Measurements from ENCODE around the gene MBD3L5.
"Not testable (repeated sequence)": the region's sequence is repeated elsewhere in the genome, so short reads cannot be mapped to it uniquely, and the experiment has no call there.

MBD3L5 gene

GRCh38 chr19:7006135-7006704, 24.2 kb upstream of the MBD3L5 start:
- Histone ChIP-seq H3K4me3 (ENCODE audit: low read depth in 1 of 2, low read length in 1 of 2) (no peak overlapping the region), H3K9me3 (no peaks in the 10 kb centered on the region), H3K27me3 (peaks cover 7% of the 10 kb centered on the region), H3K36me3 (no peaks in the 10 kb centered on the region), H3K4me1 (ENCODE audit: control insufficient read depth in 1 of 2, insufficient read depth in 1 of 2, low read depth in 1 of 2, low read length in 1 of 2) (peaks cover 23 to 24% of the 10 kb centered on the region in 2 experiments), H3K27ac (no peak overlapping the region)
- TF ChIP-seq, protein P1, sequence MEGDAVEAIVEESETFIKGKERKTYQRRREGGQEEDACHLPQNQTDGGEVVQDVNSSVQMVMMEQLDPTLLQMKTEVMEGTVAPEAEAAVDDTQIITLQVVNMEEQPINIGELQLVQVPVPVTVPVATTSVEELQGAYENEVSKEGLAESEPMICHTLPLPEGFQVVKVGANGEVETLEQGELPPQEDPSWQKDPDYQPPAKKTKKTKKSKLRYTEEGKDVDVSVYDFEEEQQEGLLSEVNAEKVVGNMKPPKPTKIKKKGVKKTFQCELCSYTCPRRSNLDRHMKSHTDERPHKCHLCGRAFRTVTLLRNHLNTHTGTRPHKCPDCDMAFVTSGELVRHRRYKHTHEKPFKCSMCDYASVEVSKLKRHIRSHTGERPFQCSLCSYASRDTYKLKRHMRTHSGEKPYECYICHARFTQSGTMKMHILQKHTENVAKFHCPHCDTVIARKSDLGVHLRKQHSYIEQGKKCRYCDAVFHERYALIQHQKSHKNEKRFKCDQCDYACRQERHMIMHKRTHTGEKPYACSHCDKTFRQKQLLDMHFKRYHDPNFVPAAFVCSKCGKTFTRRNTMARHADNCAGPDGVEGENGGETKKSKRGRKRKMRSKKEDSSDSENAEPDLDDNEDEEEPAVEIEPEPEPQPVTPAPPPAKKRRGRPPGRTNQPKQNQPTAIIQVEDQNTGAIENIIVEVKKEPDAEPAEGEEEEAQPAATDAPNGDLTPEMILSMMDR (IDR thresholded peaks at IDR 0.05) = no peak

GRCh38 chr19:7007859-7008258, 22.5 kb upstream of the MBD3L5 start:
- H3K27ac ChIP-seq = peak overlapping the region; percentile 46
- peaks cover 23 to 24% of the 10 kb centered on the region in 2 experiments for H3K4me1 ChIP-seq (ENCODE audit: control insufficient read depth in 1 of 2, insufficient read depth in 1 of 2, low read depth in 1 of 2, low read length in 1 of 2)
- H3K4me3 ChIP-seq (ENCODE audit: low read depth in 1 of 2, low read length in 1 of 2) = no peak overlapping the region
- no peaks in the 10 kb centered on the region for H3K27me3 ChIP-seq
- H3K36me3 ChIP-seq = no peaks in the 10 kb centered on the region
- TF ChIP-seq, protein P1 (IDR thresholded peaks at IDR 0.05) = no peak
- H3K9me3 ChIP-seq = no peaks in the 10 kb centered on the region

- H3K27me3 ChIP-seq = no peaks in the 10 kb centered on the region
- TF ChIP-seq, protein P1 (IDR thresholded peaks at IDR 0.05) = no peak
- H3K4me3 ChIP-seq (ENCODE audit: low read depth in 1 of 2, low read length in 1 of 2) = no peak overlapping the region
- no peaks in the 10 kb centered on the region for H3K9me3 ChIP-seq
- H3K27ac ChIP-seq = no peak overlapping the region
- H3K4me1 ChIP-seq (ENCODE audit: control insufficient read depth in 1 of 2, insufficient read depth in 1 of 2, low read depth in 1 of 2, low read length in 1 of 2) = peaks cover 23 to 24% of the 10 kb centered on the region in 2 experiments
- no peaks in the 10 kb centered on the region for H3K36me3 ChIP-seq
Observed at GRCh38 chr19:7010722-7011593, 19.4 kb upstream of the MBD3L5 start.

DNA sequence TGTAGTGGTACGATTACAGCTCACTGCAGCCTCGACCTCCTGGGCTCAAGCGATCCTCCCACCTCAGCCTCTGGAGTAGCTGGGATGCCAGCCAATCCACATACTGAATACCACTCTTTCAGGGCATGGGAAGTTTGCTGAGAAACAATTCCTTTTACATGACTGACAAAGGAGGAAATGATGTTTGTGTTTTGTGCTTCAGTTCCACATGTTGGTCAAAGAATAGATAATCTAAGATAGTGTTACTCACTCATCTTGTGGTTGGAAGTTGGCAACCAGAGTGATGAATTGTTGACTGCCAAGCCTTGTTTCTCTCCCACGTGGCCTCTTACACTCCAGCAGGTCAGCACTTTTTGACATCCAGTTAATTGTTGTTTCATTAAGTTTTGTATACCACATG, 16.7 kb upstream of the MBD3L5 start:
- Histone ChIP-seq H3K27ac (no peak overlapping the region), H3K36me3 (no peaks in the 10 kb centered on the region), H3K27me3 (no peaks in the 10 kb centered on the region), H3K4me1 (ENCODE audit: control insufficient read depth in 1 of 2, insufficient read depth in 1 of 2, low read depth in 1 of 2, low read length in 1 of 2) (peaks cover 12 to 13% of the 10 kb centered on the region in 2 experiments), H3K4me3 (ENCODE audit: low read depth in 1 of 2, low read length in 1 of 2) (no peak overlapping the region), H3K9me3 (no peaks in the 10 kb centered on the region)
- TF ChIP-seq, protein P1 (IDR thresholded peaks at IDR 0.05) = no peak

- Histone ChIP-seq H3K36me3 (no peaks in the 10 kb centered on the region), H3K9me3 (no peaks in the 10 kb centered on the region), H3K27ac (no peak overlapping the region), H3K27me3 (no peaks in the 10 kb centered on the region), H3K4me1 (ENCODE audit: control insufficient read depth in 1 of 2, insufficient read depth in 1 of 2, low read depth in 1 of 2, low read length in 1 of 2) (no peaks in the 10 kb centered on the region), H3K4me3 (ENCODE audit: low read depth in 1 of 2, low read length in 1 of 2) (no peak overlapping the region)
- TF ChIP-seq, protein P1 (IDR thresholded peaks at IDR 0.05) = no peak
Observed at GRCh38 chr19:7018828-7019227, 11.6 kb upstream of the MBD3L5 start.

DNA sequence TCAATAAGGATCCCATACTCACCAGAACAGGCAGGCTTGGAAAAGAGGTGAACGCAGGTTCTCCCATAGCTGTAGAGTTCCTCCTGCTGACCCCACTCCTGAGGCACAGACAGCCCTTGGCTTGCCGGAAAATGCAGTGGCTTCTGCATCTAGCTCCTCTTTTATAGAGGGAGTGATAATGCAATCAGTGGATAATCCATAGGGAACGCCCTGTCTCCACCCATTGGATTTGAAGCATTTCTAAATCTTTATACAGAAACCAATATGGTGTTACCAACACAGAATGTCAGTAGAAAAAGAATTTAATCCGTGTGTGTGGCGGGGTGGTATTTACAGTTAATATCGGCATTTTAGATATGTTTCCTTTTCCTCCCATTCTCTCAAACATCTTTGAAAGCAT, 9.0 kb upstream of the MBD3L5 start, which contains the start of gene MBD3L2B:
Gene MBD3L2B, minus strand, starts transcription at position 101 of the 400 bp plus-strand sequence. Its CDS starts 34 bp downstream, at position 67.
- H3K4me3 ChIP-seq (ENCODE audit: low read depth in 1 of 2, low read length in 1 of 2); H3K36me3 ChIP-seq; H3K27me3 ChIP-seq; H3K4me1 ChIP-seq (ENCODE audit: control insufficient read depth in 1 of 2, insufficient read depth in 1 of 2, low read depth in 1 of 2, low read length in 1 of 2); H3K9me3 ChIP-seq; H3K27ac ChIP-seq: not testable (repeated sequence)

DNA sequence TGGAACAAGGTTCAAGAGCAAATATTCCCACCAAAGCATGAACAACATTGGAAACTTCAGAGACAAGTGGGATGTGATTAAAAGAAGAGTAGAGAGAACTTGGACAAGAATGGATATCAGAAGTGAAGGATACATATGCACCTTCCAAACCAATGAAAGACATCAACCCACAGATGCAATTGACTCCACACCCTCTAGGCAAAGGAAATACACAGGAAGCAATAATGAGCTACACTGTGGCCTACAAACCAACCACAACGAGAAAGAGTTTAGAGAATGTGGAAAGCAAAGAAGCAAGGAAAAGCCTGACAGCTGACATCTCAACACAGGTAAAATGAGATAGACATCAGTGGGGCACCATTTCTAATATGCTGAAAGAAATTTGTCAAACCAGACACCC, 1.6 kb upstream of the MBD3L5 start:
- not testable (repeated sequence) for H3K27me3 ChIP-seq; H3K9me3 ChIP-seq; H3K27ac ChIP-seq; H3K4me1 ChIP-seq (ENCODE audit: control insufficient read depth in 1 of 2, insufficient read depth in 1 of 2, low read depth in 1 of 2, low read length in 1 of 2); H3K4me3 ChIP-seq (ENCODE audit: low read depth in 1 of 2, low read length in 1 of 2); H3K36me3 ChIP-seq

DNA sequence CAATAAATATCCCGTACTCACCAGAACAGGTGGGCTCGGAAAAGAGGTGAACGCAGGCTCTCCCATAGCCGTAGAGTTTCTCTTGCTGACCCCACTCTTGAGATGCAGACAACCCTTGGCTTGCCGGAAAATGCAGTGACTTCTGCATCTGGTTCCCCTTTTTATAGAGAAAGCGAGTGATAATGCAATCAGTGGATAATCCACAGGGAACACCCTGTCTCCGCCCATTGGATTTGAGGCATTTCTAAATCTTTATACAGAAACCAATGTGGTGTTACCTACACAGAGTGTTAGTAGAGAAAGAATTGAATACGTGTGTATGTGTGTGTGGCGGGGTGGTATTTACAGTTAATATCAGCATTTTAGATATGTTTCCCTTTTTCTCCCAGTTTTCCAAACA, 9.7 kb downstream of the MBD3L5 start, which contains the start of gene MBD3L4:
Gene MBD3L4, minus strand, starts transcription at position 101 of the 400 bp plus-strand sequence. Its CDS starts 35 bp downstream, at position 66.
- not testable (repeated sequence) for H3K36me3 ChIP-seq; H3K27ac ChIP-seq; H3K4me1 ChIP-seq (ENCODE audit: control insufficient read depth in 1 of 2, insufficient read depth in 1 of 2, low read depth in 1 of 2, low read length in 1 of 2); H3K27me3 ChIP-seq; H3K9me3 ChIP-seq; H3K4me3 ChIP-seq (ENCODE audit: low read depth in 1 of 2, low read length in 1 of 2)
